Colon (tissue), 2 donors: Measurements from ENCODE around the gene SPP1.
"Not testable (repeated sequence)": the region's sequence is repeated elsewhere in the genome, so short reads cannot be mapped to it uniquely, and the experiment has no call there.

Experiments used
- FAIRE-seq: peaks from 2 replicates; lab custom pipeline; 2012; peaks lifted over from hg19 to GRCh38; lab: Jason Lieb, UNC
- donor health status: control.
- donor health status: control.

The SPP1 gene

GRCh38 chr4:87989765-87990164, 14.3 kb downstream of the SPP1 start:
- no peak for FAIRE-seq

GRCh38 chr4:87995435-87995834, 19.9 kb downstream of the SPP1 start:
- FAIRE-seq, result no peak

DNA sequence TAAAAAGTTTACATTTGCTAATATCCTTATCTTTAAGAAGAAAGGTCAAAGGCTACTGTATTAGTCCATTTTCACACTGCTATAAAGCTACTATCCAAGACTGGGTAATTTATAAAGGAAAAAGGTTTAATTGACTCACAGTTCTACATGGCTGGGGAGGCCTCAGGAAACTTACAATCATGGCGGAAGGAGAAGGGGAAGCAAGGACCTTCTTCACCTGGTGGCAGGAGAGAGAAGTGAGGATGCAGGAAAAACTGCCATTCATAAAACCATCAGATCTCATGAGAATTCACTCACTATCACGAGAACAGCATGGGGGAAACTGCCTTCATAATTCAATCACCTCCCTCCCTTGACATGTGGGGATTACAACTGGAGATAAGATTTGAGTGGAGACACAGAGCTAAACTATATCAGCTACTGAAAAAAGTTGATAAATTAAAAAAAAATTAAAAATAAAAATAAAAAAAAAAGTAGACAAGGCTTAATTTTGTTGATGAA, 23.7 kb downstream of the SPP1 start:
- not testable (repeated sequence) for FAIRE-seq

DNA sequence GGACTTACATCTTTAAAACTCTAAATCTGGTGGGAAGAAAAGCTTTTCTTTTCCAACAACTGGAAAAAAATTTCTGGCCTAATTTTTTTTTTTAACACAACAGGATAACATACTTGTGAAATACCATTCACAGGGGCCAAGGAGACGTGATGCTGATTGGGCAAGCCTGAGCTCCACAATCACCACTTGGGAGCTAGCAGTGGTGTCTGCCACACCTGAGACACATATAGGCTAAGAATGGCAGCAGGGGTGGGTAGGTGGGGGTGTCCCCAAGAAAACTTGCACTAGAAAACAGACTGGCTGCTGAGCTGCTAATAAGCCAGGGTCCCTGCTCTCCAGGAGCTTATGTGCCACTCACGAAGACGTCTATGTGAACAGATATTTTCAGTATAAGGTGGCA, 26.4 kb downstream of the SPP1 start:
- FAIRE-seq, result no peak

- FAIRE-seq, result no peak
Measured at GRCh38 chr4:88002786-88003185, 27.3 kb downstream of the SPP1 start.

- FAIRE-seq, result no peak
Measured at GRCh38 chr4:88003261-88003660, 27.7 kb downstream of the SPP1 start.

DNA sequence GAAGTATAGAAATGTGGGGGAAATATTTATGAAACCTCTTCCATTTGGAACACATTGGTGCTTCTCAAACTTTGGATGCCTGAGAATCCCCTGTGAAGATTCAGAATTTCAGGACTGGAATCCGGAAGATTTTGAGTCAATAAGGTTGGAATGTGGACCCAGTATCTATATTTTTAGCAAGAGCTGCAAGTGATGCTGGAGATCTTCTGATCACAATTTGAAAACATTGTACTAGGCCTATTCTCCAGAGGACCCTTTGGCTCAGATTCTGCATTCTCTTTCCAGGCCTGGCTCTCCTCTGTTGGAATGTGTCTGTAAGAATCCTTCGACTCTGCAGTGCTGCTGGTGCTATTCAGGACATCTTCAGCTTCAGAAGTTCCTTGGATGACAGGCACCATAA, 29.6 kb downstream of the SPP1 start:
- no peak for FAIRE-seq

DNA sequence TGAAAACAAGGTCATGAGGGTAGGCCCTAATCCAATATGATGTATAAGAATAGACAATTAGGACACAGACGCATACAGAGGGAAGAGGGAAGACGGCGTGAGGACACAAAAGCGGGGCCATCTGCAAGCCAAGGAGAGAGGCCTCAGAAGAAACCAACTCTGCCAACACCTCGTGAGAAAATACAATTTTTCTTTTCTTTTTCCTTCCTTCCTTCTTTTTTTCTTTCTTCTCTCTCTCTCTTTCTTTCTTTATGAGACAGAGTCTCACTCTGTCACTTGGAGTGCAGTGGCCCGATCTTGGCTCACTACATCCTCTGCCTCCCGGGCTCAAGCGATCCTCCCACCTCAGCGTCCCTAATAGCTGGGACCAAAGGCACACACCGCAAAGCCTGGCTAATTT, 30.4 kb downstream of the SPP1 start:
- no peak for FAIRE-seq

DNA sequence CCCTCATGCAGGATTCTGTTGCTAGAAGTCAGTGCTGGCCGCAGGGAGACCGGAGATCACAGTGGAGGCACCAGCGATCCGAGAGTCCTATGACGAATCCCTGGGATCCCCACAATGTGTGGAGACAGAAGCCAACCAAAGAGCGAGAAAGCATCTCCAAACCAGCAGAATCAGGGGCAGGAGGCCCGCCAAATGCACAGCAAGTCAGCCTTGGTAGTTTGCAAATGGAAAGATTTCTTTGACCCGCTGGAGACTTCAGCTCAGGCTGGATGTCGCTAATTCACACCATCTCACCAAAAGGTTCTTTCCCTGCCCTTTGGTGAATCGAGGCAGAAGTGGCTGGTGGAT, 31.4 kb downstream of the SPP1 start:
- FAIRE-seq, result no peak

DNA sequence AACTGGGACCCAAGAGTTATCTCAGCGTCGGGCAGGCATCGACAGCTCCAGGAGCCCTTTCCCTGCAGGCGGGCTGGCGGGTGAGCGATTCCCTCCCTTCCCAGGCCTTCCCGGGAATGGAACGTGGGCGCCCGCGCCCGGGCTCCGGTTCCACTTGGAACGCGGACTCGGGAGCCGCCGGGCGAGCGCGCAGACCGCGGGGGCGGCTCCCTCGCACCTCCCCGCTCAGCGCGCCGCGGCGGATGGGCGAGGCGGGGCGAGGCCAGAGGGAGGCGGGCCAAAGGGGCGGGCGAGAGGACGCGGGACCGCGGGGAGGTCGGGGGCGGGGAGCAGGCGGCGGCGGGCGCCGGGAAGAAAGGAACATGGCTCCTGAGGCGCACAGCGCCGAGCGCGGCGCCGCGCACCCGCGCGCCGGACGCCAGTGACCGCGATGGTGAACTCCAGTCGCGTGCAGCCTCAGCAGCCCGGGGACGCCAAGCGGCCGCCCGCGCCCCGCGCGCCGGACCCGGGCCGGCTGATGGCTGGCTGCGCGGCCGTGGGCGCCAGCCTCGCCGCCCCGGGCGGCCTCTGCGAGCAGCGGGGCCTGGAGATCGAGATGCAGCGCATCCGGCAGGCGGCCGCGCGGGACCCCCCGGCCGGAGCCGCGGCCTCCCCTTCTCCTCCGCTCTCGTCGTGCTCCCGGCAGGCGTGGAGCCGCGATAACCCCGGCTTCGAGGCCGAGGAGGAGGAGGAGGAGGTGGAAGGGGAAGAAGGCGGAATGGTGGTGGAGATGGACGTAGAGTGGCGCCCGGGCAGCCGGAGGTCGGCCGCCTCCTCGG, 32.0 kb downstream of the SPP1 start, which contains the start of gene PKD2:
Gene PKD2, plus strand, starts transcription at position 332 of the 818 bp plus-strand sequence. Its CDS starts 99 bp downstream, at position 431.
- FAIRE-seq, result no peak

DNA sequence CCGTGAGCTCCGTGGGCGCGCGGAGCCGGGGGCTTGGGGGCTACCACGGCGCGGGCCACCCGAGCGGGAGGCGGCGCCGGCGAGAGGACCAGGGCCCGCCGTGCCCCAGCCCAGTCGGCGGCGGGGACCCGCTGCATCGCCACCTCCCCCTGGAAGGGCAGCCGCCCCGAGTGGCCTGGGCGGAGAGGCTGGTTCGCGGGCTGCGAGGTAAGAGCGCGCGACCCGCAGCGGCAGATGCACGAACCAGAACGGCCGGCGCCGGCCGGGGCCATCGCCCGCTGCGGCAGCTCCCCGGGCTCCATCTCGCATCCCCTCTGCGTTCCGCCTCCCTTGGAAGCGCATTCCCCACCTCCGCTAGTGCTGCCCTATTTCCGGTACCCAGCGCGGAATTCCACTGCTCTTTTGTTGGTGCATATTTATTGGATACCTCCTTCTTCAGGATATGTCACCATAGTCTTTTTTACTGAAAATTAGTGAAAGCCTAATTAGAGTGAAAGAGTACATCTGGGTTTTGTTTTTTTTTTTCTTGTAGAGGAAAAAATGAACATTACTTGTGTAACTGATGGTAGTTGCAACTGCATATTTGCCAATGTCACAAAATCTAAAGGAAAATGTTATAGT, 32.7 kb downstream of the SPP1 start:
- no peak for FAIRE-seq

DNA sequence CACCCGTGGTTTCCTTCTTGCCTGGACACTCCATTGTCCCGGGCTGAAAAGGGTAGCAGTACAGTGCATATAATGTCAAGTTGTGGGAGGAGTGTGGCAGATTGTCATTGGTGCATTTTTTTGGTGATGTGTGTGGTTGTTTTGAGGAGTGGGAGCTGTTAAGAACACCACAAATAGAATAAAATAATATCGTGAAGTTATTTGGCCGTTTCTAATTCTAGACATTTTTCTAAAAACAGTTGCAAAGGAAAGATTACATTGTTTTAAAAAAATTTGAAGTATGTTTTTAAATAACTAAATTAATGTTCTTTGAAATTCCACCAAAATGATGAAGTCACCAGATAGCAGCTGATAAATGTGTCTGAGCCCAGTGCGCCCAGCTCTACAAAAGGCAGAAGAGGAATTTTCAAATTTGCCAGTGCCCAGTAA, 33.2 kb downstream of the SPP1 start:
- no peak for FAIRE-seq

DNA sequence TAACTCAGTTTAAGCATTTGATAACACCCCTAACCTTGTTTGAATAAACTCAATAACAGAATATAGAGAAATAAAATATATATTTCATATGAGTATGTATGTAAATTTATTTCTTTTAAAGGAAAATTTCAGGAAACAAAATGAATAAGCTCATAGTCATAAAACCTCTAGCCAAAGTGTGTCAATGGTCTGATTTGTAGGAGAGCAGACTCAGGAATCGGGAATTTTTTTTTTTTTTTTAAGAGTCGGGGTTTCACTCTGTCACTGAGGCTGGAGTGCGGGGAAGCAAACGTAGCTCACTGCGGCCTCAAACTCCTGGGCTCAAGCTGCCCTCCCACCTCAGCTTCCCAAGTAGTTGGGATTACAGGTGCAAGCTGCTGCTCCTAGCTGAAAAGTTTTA, 34.4 kb downstream of the SPP1 start:
- FAIRE-seq, result no peak

- FAIRE-seq, result no peak
Measured at GRCh38 chr4:88010966-88011365, 35.5 kb downstream of the SPP1 start.

DNA sequence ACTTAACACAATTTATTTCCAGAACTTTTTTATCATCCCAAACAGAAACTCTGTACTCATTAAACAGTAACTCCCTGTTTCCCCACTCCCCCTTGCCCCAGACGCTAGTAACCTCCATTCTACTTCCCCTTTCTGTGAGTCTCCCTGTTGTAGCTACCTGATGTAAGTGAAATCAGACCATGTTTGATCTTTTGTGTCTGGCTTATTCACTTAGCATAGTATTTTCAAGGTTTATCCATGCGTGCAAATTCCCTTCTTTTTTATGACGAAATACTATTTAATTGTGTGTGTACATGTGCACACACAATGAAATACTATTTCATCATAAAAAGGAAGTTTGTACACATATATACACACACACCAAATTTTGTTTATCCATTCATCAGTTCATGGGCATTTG, 37.1 kb downstream of the SPP1 start:
- FAIRE-seq, result no peak

DNA sequence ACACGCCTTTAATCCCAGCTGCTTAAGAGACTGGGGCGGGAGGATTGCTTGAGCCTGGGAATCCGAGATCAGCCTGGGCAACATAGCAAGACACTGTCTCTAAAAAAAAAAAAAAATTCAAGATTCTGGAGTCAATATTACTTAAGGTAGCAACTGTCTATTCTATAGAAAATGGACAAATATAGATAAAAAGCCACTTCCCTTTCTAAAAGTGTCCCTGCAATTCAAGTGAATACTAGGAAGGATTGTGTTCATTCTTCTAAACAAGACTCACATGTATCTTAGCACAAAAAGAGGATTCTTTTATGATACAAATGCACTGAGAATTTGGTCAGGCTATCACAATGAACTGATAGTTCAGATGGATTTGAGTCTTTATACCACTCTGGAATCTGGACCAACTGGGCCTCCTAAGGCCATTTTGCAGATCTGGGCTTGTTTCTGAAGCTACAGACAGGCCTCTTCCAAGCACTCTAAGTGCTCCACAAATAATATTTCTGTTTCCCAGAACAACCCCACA, 38.9 kb downstream of the SPP1 start:
- no peak for FAIRE-seq

DNA sequence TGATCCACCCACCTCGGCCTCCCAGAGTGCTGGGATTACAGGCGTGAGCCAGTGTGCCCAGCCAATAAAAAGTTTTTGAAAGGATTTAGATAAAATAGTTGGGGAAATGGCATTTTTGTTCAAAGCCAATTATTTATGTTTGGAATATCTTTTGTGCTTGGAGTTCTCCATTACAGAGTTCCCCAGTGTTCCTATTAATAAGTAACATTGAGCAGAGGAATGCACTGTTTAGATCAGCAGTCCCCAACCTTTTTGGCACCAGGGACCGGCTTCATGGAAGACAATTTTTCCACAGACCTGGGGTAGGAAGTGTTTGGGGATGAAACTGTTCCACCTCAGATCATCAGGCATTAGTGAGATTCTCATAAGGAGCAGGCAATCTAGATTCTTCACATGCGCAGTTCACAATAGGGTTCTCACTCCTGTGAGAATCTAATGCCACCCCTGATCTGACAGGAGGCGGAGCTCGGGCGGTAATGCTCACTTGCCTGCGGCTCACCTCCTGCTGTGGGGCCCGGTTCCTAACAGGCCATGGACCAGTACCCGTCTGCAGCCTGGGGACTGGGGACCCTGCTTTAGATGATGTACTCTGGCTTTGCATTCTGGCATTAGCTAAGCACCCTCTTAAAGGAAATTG, 40.3 kb downstream of the SPP1 start:
- no peak for FAIRE-seq

DNA sequence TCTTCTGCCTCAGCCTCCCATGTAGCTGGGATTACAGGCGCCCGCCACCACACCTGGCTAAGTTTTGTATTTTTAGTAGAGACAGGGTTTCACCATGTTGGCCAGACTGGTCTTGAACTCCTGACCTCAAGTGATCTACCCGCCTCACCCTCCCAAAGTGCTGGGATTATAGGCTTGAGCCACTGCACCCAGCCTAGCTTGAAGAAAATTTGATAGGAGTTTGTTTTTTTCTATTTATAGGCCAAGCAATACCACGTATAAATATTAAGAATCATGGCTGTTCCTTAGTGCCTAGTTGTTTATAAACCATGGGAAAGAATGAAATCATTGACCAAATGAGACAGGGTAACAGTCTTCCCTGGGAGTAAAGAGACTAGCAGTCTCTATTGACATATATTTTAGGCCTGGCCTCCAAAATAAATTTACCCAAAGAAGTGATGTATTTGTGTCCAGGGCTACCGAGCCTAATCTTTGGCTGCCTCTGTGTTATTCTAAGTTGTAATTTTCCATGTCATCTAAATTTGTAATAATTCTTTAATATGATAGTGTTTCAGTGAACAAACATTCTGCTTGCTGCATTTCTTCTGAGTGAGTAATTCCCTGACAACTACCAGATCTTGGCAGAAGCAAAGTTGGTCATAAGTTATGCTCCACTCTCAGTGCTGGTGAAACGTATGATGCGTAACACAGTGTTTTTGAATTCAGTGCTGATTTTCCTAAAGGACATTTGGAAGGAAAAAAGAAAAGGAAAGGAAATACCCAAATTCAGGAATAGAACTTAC, 42.2 kb downstream of the SPP1 start:
- no peak for FAIRE-seq

- no peak for FAIRE-seq
Measured at GRCh38 chr4:88018466-88018865, 43.0 kb downstream of the SPP1 start.

GRCh38 chr4:88021824-88022223, 46.3 kb downstream of the SPP1 start:
- no peak for FAIRE-seq

DNA sequence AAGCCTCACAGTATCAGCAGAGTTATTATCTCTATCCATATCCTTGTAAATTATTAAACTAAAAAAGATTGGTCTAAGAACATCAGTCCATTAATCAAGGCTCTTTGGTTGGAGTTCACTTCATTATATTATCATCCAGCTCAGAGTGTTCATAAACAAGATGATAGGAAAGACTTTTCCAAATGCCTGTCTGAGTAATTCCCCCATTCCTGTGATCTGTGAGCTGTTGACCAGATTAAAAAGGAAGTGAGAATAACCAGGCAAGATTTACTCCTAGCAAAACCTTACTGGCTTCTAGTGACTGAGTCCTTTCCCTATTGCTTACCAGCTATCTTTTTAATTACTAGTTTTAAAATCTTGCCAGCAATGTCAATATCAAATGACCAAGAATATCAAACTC, 46.8 kb downstream of the SPP1 start:
- no peak for FAIRE-seq
